ENCODE measurements around the gene AHCYL2. TPM values are rescaled to one million over a fixed set of nuclear protein-coding genes. Genes with fewer than 3 reads are reported as not detected.
"Not testable (repeated sequence)": the region's sequence is repeated elsewhere in the genome, so short reads cannot be mapped to it uniquely, and the experiment has no call there.

The AHCYL2 gene
- total and polyA plus RNA-seq, 5 experiments from 2014 or later, result 5.9 to 19.3 (median 10.6) TPM

- DNase-seq (no peak), ATAC-seq (no peak)
- Mint-ChIP-seq H3K27ac (no peak overlapping the region), H3K4me1 (peaks cover 0 to 2% (median 0%) of the 10 kb centered on the region in 4 donors), H3K36me3 (no peaks in the 10 kb centered on the region), H3K9me3 (peaks cover 0 to 2% (median 0%) of the 10 kb centered on the region in 9 donors), H3K4me3 (no peak overlapping the region), H3K27me3 (peaks cover 0 to 3% (median 0%) of the 10 kb centered on the region in 5 donors)
- POLR2A ChIA-PET, result no interaction called here
These were observed 12.2 kb upstream of the AHCYL2 start for GRCh38 chr7:129212596-129212995.

DNA sequence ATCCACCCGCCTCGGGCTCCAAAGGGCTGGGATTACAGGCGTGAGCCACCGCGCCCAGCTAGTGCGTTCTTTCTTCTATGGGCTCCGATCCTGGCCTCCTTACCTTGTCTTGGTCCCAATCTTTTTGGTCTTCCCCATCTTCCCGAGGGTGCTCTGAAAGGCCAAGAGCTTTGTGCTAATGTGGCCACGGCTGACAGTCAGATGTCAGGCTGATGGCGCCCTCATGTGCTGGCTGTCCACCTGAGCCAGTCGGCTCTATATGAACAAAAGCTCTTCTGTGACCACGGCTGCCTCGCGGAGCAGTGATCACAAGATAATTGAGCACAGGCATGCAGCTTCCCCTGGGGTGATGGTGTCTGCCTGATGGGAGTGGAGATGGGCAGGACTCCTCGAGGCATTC lies 11.0 kb upstream of the AHCYL2 start:
- H3K4me3 Mint-ChIP-seq, result no peak overlapping the region
- H3K27me3 Mint-ChIP-seq, result peaks cover 0 to 5% (median 0%) of the 10 kb centered on the region in 5 donors
- H3K4me1 Mint-ChIP-seq, result peaks cover 0 to 6% (median 1%) of the 10 kb centered on the region in 4 donors
- peaks cover 0 to 2% (median 0%) of the 10 kb centered on the region in 9 donors for H3K9me3 Mint-ChIP-seq
- ATAC-seq, result no peak
- no peaks in the 10 kb centered on the region for H3K36me3 Mint-ChIP-seq
- no peak for DNase-seq
- H3K27ac Mint-ChIP-seq, result no peak overlapping the region
- POLR2A ChIA-PET, result interaction anchor here (0.5 kb wide), 1 partner anchor 388 kb away, joined by 3 read pairs; no protein-coding TSS in a partner anchor

DNA sequence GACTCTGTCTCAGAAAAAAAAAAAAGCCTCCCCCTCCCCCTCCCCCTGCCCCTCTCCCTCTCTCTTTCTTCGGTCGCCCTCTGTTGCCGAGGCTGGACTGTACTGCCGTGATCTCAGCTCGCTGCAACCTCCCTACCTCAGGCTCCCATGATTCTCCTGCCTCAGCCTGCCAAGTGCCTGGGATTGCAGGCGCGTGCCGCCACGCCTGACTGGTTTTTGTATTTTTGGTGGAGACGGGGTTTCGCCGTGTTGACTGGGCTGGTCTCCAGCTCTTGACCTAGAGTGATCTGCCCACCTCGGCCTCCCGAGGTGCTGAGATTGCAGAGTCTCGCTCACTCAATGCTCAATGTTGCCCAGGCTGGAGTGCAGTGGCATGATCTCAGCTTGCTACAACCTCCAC lies 9.1 kb upstream of the AHCYL2 start:
- H3K4me3 Mint-ChIP-seq, DNase-seq, H3K9me3 Mint-ChIP-seq, H3K27me3 Mint-ChIP-seq, POLR2A ChIA-PET, H3K36me3 Mint-ChIP-seq, ATAC-seq, H3K27ac Mint-ChIP-seq, H3K4me1 Mint-ChIP-seq: not testable (repeated sequence)

DNA sequence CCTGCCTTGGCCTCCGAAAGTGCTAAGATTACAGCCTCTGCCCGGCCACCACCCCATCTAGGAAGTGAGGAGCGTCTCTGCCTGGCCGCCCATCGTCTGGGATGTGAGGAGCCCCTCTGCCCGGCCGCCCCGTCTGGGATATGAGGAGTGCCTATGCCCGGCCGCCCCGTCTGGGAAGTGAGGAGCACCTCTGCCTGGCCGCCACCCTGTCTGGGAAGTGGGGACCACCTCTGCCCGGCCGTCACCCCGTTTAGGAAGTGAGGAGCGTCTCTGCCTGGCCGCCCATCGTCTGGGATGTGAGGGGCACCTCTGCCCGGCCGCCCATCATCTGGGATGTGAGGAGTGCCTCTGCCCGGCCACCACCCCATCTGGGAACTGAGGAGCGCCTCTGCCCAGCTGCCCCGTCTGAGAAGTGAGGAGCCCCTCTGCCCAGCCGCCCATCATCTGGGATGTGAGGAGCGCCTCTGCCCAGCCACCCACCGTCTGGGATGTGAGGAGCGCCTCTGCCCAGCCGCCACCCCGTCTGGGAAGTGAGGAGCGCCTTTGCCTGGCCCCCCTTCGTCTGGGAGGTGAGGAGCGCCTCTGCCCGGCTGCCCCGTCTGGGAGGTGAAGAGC lies 8.6 kb upstream of the AHCYL2 start:
- H3K27ac Mint-ChIP-seq, H3K9me3 Mint-ChIP-seq, H3K4me3 Mint-ChIP-seq, H3K27me3 Mint-ChIP-seq, POLR2A ChIA-PET, ATAC-seq, H3K4me1 Mint-ChIP-seq, DNase-seq, H3K36me3 Mint-ChIP-seq: not testable (repeated sequence)

DNA sequence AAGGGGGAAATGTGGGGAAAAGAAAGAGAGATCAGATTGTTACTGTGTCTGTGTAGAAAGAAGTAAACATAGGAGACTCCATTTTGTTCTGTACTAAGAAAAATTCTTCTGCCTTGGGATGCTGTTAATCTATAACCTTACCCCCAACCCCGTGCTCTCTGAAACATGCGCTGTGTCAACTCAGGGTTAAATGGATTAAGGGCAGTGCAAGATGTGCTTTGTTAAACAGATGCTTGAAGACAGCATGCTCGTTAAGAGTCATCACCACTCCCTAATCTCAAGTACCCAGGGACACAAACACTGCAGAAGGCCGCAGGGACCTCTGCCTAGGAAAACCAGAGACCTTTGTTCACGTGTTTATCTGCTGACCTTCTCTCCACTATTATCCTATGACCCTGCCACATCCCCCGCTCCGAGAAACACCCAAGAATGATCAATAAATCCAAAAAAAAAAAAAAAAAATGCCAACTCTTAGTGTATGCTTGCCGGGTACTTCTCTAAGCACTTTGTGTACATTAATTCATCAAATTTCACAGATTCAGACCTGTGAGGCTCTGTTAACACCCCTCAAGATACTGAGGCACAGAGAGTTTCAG lies 7.9 kb upstream of the AHCYL2 start:
- H3K9me3 Mint-ChIP-seq, H3K4me1 Mint-ChIP-seq, H3K4me3 Mint-ChIP-seq, ATAC-seq, H3K36me3 Mint-ChIP-seq, H3K27ac Mint-ChIP-seq, DNase-seq, POLR2A ChIA-PET, H3K27me3 Mint-ChIP-seq: not testable (repeated sequence)

GRCh38 chr7:129218514-129219062 lies 6.2 kb upstream of the AHCYL2 start:
- ATAC-seq, result peak; percentile 88 to 94
- Mint-ChIP-seq H3K4me1 (peaks cover 3 to 20% (median 14%) of the 10 kb centered on the region in 4 donors), H3K9me3 (peaks cover 0 to 2% (median 0%) of the 10 kb centered on the region in 9 donors), H3K4me3 (no peak overlapping the region), H3K27ac (peak overlapping the region in 2 of 10 donors; percentile 19 to 43), H3K27me3 (peaks cover 0 to 5% (median 0%) of the 10 kb centered on the region in 5 donors), H3K36me3 (no peaks in the 10 kb centered on the region)
- peak; percentile 61 to 88 (median 76) for DNase-seq
- POLR2A ChIA-PET, result interaction anchor here (0.5 to 1.6 kb wide), 5 partner anchors 17 to 308 kb away, joined by 3 to 5 read pairs (median 4); no protein-coding TSS in a partner anchor

DNA sequence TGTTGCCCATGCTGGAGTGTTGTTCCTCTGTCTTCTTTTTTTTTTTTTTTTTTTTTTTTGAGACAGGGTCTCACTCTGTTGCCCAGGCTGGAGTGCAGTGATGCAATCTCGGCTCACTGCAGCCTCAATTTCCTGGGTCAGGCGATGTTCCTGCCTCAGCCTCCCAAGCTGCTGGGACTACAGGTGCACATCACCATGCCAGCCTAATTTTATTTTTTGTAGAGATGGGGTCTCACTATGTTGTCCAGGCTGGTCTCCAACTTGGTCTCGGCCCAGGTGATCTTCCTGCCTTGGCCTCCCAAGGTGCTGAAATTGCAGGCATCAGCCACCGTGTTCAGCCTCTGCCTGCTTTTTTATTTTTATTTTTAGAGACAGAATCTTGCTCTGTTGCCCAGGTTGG lies 5.7 kb upstream of the AHCYL2 start:
- POLR2A ChIA-PET, result interaction anchor here (0.5 to 1.6 kb wide), 4 partner anchors 53 to 116 kb away, joined by 4 to 5 read pairs (median 4); no protein-coding TSS in a partner anchor
- not testable (repeated sequence) for H3K27ac Mint-ChIP-seq, H3K9me3 Mint-ChIP-seq, DNase-seq, H3K4me3 Mint-ChIP-seq, H3K27me3 Mint-ChIP-seq, H3K36me3 Mint-ChIP-seq, ATAC-seq
- H3K4me1 Mint-ChIP-seq, result peaks cover 3 to 22% (median 16%) of the 10 kb centered on the region in 4 donors

DNA sequence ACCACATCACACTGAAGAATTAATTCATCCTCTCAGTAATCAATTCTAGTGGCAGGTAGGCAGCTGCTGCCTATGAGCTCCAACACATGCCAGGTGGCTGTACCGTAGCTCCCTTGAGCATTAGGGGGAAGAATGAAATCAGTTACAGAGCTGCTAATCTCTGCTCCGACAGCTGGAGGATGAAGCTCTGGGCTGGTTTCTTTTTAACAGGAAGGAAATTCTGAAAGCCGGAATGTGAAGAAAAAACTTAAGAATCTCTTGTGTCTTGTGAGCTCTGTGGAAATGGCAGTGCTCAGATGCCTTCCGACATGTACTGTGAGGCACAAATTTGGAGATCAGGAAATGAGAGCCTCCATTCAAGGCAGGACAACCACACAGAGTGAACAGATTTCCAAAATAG lies 2.8 kb upstream of the AHCYL2 start:
- Mint-ChIP-seq H3K27ac (peak overlapping the region; percentile 76 to 96 (median 90)), H3K9me3 (peaks cover 0 to under 1% (median 0%) of the 10 kb centered on the region in 9 donors), H3K4me1 (peaks cover 16 to 40% (median 35%) of the 10 kb centered on the region in 4 donors), H3K4me3 (peak overlapping the region; percentile 48 to 89 (median 75)), H3K27me3 (peaks cover 0 to 2% (median 0%) of the 10 kb centered on the region in 5 donors), H3K36me3 (no peaks in the 10 kb centered on the region)
- peak in 2 of 10 donors; percentile 12 to 17 for DNase-seq
- POLR2A ChIA-PET, result interaction anchor here (0.6 to 1.0 kb wide), 4 partner anchors 46 to 361 kb away, joined by 3 read pairs; no protein-coding TSS in a partner anchor
- no peak for ATAC-seq

DNA sequence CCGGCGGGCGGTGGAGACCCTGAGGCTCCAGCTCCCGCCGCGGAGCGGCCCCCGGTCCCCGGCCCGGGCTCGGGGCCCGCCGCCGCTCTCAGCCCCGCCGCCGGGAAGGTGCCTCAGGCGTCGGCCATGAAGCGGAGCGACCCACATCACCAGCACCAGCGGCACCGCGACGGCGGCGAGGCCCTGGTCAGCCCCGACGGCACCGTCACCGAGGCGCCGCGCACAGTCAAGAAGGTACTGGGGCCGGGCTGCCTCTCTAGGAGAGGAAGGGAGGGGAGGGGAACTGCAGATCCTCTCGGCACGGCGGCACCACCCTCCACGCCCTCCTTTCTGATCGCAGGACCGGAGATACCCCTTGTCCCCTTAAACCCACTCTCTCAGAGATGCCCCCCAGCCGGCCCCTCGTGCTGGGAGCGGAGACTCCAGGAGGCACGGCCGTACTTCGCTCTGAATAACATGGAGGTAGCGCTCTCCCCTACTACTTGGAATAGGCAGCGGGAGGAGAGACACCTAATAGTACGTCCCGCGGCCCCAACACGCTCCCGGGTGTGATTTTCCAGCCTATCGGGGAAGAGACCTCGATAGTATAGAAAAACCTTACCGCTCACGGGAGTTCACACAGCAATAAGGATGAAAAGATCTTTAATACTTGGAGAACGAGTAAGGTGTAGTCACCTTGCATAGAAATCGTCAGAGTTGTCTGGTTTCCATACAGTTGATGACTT lies 538 bp downstream of the AHCYL2 start:
- H3K27me3 Mint-ChIP-seq, result no peaks in the 10 kb centered on the region
- H3K9me3 Mint-ChIP-seq, result no peaks in the 10 kb centered on the region
- peak; percentile 50 to 53 for ATAC-seq
- POLR2A ChIA-PET, result interaction anchor here (0.8 to 1.2 kb wide), 3 partner anchors 10 to 73 kb away, joined by 3 read pairs; no protein-coding TSS in a partner anchor
- H3K4me3 Mint-ChIP-seq, result peak overlapping the region; percentile 86 to 99 (median 96)
- H3K4me1 Mint-ChIP-seq, result peaks cover 17 to 52% (median 44%) of the 10 kb centered on the region in 4 donors
- peak in 7 of 10 donors; percentile 38 to 80 (median 50) for DNase-seq
- no peaks in the 10 kb centered on the region for H3K36me3 Mint-ChIP-seq
- peak overlapping the region; percentile 19 to 98 (median 88) for H3K27ac Mint-ChIP-seq

DNA sequence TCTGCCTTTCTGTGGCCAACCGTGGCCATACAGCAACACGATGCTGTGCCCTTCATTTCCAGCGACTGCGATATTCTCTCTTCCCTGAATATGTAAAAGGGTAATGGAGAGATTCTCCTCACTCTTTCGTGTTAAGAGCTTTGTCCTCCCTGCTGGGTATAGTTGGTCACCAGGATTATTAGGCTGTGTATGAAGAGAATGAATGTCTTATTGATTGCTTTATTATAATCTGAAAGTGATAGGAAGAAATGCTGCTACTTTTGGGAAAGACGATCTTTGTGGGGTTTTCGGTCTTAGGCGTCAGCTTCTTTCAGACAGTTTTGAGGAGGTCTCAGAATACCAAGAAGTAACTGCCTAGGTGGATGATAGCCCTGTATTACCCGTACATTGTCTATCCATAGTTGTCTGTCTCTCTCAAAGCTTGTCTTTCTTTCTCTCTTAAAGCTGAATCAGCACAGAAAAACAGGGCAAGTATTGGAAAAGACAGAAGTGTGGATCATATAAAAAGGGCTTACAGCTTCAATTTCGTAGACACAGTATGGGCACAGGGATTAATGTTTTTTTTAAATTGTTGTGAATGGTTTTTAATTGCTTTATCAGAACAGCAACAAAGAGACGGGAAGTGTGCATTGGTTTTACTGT lies 1.2 kb downstream of the AHCYL2 start:
- Mint-ChIP-seq H3K4me3 (peak overlapping the region; percentile 86 to 98 (median 94)), H3K27ac (peak overlapping the region; percentile 19 to 98 (median 88)), H3K27me3 (no peaks in the 10 kb centered on the region), H3K4me1 (peaks cover 17 to 56% (median 44%) of the 10 kb centered on the region in 4 donors), H3K36me3 (peaks cover 0 to 4% (median 0%) of the 10 kb centered on the region in 3 donors), H3K9me3 (no peaks in the 10 kb centered on the region)
- POLR2A ChIA-PET, result no interaction called here
- DNase-seq, result peak in 2 of 10 donors; percentile 5 to 14
- no peak for ATAC-seq

- H3K36me3 Mint-ChIP-seq, result peaks cover 0 to 6% (median 4%) of the 10 kb centered on the region in 3 donors
- no peak overlapping the region for H3K27ac Mint-ChIP-seq
- H3K9me3 Mint-ChIP-seq, result no peaks in the 10 kb centered on the region
- DNase-seq, result no peak
- peaks cover 17 to 55% (median 43%) of the 10 kb centered on the region in 4 donors for H3K4me1 Mint-ChIP-seq
- no peak overlapping the region for H3K4me3 Mint-ChIP-seq
- POLR2A ChIA-PET, result no interaction called here
- no peak for ATAC-seq
- no peaks in the 10 kb centered on the region for H3K27me3 Mint-ChIP-seq
These were observed 3.1 kb downstream of the AHCYL2 start for GRCh38 chr7:129227646-129228578.
